GM12878 (cell line): ENCODE results near the gene ATAD3A.

Source experiments
- CBX5 ChIP-seq: sonication (generic); IDR thresholded peaks from 2 replicates; pipeline ENCODE4 v1.6.1; 2016; ENCODE audit warnings: low read depth, moderate library complexity, mild to moderate bottlenecking, inconsistent platforms
- CEBPB ChIP-seq, 2 experiments: fragments of 150-350 bp in 1 of 2; IDR thresholded peaks; 2 replicates each; pipeline ENCODE4 v1.6.1; 2012 to 2014; ENCODE audit warnings: low read depth in 2 of 2, low read length in 2 of 2, borderline replicate concordance in 1 of 2, inconsistent platforms in 1 of 2
- CREB1 ChIP-seq: IDR thresholded peaks from 2 replicates; pipeline ENCODE4 v1.6.1; 2012; ENCODE audit warnings: low read depth, mild to moderate bottlenecking, inconsistent platforms
- CTCF ChIP-seq, 3 experiments: IDR thresholded peaks in 2 of 3; conservative IDR thresholded peaks in 1 of 3; 2 replicates each; pipeline ENCODE4 v1.5.1; 2011; ENCODE audit warnings: low read depth in 3 of 3, low read length in 3 of 3, mild to moderate bottlenecking in 3 of 3, control low read depth in 2 of 3, moderate library complexity in 2 of 3, inconsistent platforms in 1 of 3, mixed read lengths in 1 of 3; ENCODE audit not compliant: control insufficient read depth in 2 of 3, insufficient read depth in 1 of 3; ENCODE audit errors: extremely low read depth in 1 of 3
- FOS ChIP-seq: IDR thresholded peaks from 3 replicates; pipeline ENCODE4 v1.6.1; 2011; ENCODE audit warnings: borderline replicate concordance; ENCODE audit not compliant: insufficient read length; ENCODE audit errors: extremely low read depth
- MYC ChIP-seq: IDR thresholded peaks from 2 replicates; pipeline ENCODE4 v1.6.1; 2011; ENCODE audit warnings: mild to moderate bottlenecking, low read length, moderate library complexity, inconsistent platforms; ENCODE audit not compliant: insufficient read depth, insufficient replicate concordance, insufficient read length, severe bottlenecking
- NFYA ChIP-seq: IDR thresholded peaks from 2 replicates; pipeline ENCODE4 v1.6.1; 2011; ENCODE audit warnings: low read depth, mild to moderate bottlenecking, low read length, improper control_type of control experiment, borderline replicate concordance
- POLR2A ChIP-seq: IDR thresholded peaks from 2 replicates; pipeline ENCODE4 v1.6.1; 2011; ENCODE audit warnings: low read depth, mild to moderate bottlenecking, low read length
- PRDM15 ChIP-seq: fragments of 450-650 bp; formaldehyde crosslinking; IDR thresholded peaks from 2 replicates; pipeline ENCODE4 v1.4.0; 2020; ENCODE audit warnings: mild to moderate bottlenecking, moderate library complexity
- REST ChIP-seq: IDR thresholded peaks from 2 replicates; pipeline ENCODE4 v1.6.1; 2012; ENCODE audit warnings: mild to moderate bottlenecking, low read depth, low read length
- SMAD1 ChIP-seq: fragments of 450-650 bp; IDR thresholded peaks from 2 replicates; pipeline ENCODE4 v1.6.1; 2018; ENCODE audit warnings: mild to moderate bottlenecking, low read depth; ENCODE audit not compliant: partially characterized antibody
- ZNF274 ChIP-seq: IDR thresholded peaks from one replicate; pipeline ENCODE4 v1.8.0; 2011; ENCODE audit not compliant: insufficient read length, insufficient read depth
- TF ChIP-seq, protein P1 (sequence below): IDR thresholded peaks from 2 replicates; pipeline ENCODE4 v1.6.1; 2012; ENCODE audit warnings: low read depth, low read length, improper control_type of control experiment
- TF ChIP-seq, protein P2 (sequence below): fragments of 450-650 bp; IDR thresholded peaks from 2 replicates; pipeline ENCODE4 v1.6.1; 2017; ENCODE audit warnings: borderline replicate concordance

DNA sequence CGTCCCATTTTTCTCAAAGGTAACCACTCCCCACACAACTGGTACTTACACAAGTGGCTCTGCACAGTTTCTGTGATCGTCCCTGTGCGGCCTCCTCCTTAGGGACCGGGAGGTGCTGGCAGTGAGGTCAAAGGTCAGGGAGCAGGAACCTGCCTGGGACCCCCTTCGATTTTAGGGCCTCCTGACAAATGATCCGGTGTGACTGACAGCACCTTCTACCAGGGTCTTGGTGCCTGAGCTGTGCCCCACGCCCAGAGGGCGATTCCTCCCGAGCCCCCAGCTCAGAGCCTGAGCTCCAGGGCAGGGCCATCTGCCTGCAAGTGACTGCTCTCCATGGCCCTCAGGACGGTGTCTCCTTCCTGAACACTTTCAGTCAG, 40.3 kb downstream of the ATAD3A start:
- no peak for TF ChIP-seq REST
- TF ChIP-seq NFYA, result no peak
- no peak for TF ChIP-seq MYC
- TF ChIP-seq PRDM15, result no peak
- TF ChIP-seq SMAD1, result no peak
- no peak for TF ChIP-seq POLR2A
- TF ChIP-seq CTCF (IDR thresholded peaks at IDR 0.05 in 2 of 3, conservative IDR thresholded peaks at IDR 0.05 in 1 of 3; ENCODE audit: control insufficient read depth in 2 of 3, extremely low read depth in 1 of 3, insufficient read depth in 1 of 3, low read depth in 3 of 3, low read length in 3 of 3), result no peak
- TF ChIP-seq ZNF274, result no peak
- TF ChIP-seq, protein P1, sequence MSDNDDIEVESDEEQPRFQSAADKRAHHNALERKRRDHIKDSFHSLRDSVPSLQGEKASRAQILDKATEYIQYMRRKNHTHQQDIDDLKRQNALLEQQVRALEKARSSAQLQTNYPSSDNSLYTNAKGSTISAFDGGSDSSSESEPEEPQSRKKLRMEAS, result no peak
- TF ChIP-seq CEBPB (IDR thresholded peaks at IDR 0.05; ENCODE audit: borderline replicate concordance in 1 of 2, low read depth in 2 of 2, low read length in 2 of 2), result no peak
- no peak for TF ChIP-seq FOS
- TF ChIP-seq, protein P2, sequence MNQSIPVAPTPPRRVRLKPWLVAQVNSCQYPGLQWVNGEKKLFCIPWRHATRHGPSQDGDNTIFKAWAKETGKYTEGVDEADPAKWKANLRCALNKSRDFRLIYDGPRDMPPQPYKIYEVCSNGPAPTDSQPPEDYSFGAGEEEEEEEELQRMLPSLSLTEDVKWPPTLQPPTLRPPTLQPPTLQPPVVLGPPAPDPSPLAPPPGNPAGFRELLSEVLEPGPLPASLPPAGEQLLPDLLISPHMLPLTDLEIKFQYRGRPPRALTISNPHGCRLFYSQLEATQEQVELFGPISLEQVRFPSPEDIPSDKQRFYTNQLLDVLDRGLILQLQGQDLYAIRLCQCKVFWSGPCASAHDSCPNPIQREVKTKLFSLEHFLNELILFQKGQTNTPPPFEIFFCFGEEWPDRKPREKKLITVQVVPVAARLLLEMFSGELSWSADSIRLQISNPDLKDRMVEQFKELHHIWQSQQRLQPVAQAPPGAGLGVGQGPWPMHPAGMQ, result no peak
- no peak for TF ChIP-seq CBX5
- TF ChIP-seq CREB1, result no peak
